GM12878 (cell line): ENCODE measurements around the gene SLC25A26. TPM values are rescaled to one million over a fixed set of nuclear protein-coding genes. Genes with fewer than 3 reads are reported as not detected.

Experiments
- ATAC-seq: fragments of 200-7000 bp; cut with Tn5 transposase; 3 replicates; pipeline ENCODE4 v1.9.1; 2020; ENCODE audit warnings: mild to moderate bottlenecking, moderate library complexity
- BruUV-seq: library from RNA; stranded (reverse); fragments of 400-500 nt; replicated peaks from 2 replicates; lab custom pipeline; 2021; lab: Mats Ljungman, UMichigan
- CTCF ChIA-PET: fragments of 300-600 bp; sonication (Branson Sonifier 250); formaldehyde crosslinking; extraction: SDS; loops from one replicate; lab custom pipeline; 2021; ENCODE audit warnings: inconsistent platforms; lab: Yijun Ruan, JAX
- POLR2A ChIA-PET: fragments of 350-600 bp; formaldehyde crosslinking; extraction: SDS; loops from one replicate; lab custom pipeline; 2021; ENCODE audit warnings: inconsistent platforms; lab: Charles Lee
- RAD21 ChIA-PET: fragments of 300-600 bp; sonication (Branson Sonifier 250); formaldehyde crosslinking; loops from one replicate; lab custom pipeline; 2023; ENCODE audit warnings: antibody characterized with exemption; ENCODE audit not compliant: unreplicated experiment; lab: Charles Lee
- SMC1A ChIA-PET: fragments of 300-600 bp; sonication (Branson Sonifier 250); formaldehyde crosslinking; loops from one replicate; lab custom pipeline; 2023; ENCODE audit not compliant: unreplicated experiment, uncharacterized antibody; lab: Charles Lee
- DNase-seq: peaks from one replicate; pipeline ENCODE4 v3.0.0-alpha.2; 2011; ENCODE audit warnings: low read depth, low spot score
- FAIRE-seq: peaks from 3 replicates; lab custom pipeline; 2011; peaks lifted over from hg19 to GRCh38; lab: Jason Lieb, UNC
- H2AFZ ChIP-seq: 2 replicates; pipeline ENCODE4 v1.6.0; 2011; ENCODE audit warnings: low read depth, low read length, control low read depth; ENCODE audit not compliant: control insufficient read depth
- H3K27ac ChIP-seq: 2 replicates; pipeline ENCODE4 v1.5.1; 2011; ENCODE audit warnings: control low read depth; ENCODE audit not compliant: control insufficient read depth, insufficient read depth
- H3K27me3 ChIP-seq, 2 experiments: replicated peaks in 1 of 2; 2 replicates each; pipeline versions ENCODE4 v1.6.0 to v1.6.1; 2011; ENCODE audit warnings: low read length in 1 of 2; ENCODE audit not compliant: control insufficient read depth in 2 of 2, insufficient read depth in 2 of 2
- H3K36me3 ChIP-seq, 2 experiments: 2 replicates each; pipeline ENCODE4 v1.5.1; 2011; ENCODE audit warnings: low read length in 1 of 2; ENCODE audit not compliant: control insufficient read depth in 2 of 2, insufficient read depth in 2 of 2
- H3K4me1 ChIP-seq: 2 replicates; pipeline ENCODE4 v1.6.1; 2011; ENCODE audit warnings: mild to moderate bottlenecking, low read length, moderate library complexity, mixed read lengths; ENCODE audit not compliant: control insufficient read depth, insufficient read depth
- H3K4me2 ChIP-seq: 2 replicates; pipeline ENCODE4 v1.6.0; 2011; ENCODE audit warnings: control low read depth; ENCODE audit not compliant: control insufficient read depth, insufficient read depth
- H3K4me3 ChIP-seq: fragments of 200-600 bp; sonication (generic); 2 replicates; pipeline ENCODE4 v1.5.1; 2016
- H3K79me2 ChIP-seq: 2 replicates; pipeline ENCODE4 v1.6.0; 2011; ENCODE audit warnings: low read length; ENCODE audit not compliant: control insufficient read depth, insufficient read depth
- H3K9ac ChIP-seq: 2 replicates; pipeline ENCODE4 v1.8.0; 2011; ENCODE audit warnings: low read length, control low read depth, mixed read lengths; ENCODE audit not compliant: control insufficient read depth, insufficient read depth
- H3K9me3 ChIP-seq: replicated peaks from 3 replicates; pipeline ENCODE4 v1.5.1; 2011; ENCODE audit warnings: mild to moderate bottlenecking, low read length; ENCODE audit not compliant: control insufficient read depth, insufficient read depth
- H4K20me1 ChIP-seq: 2 replicates; pipeline ENCODE4 v1.6.0; 2011; ENCODE audit not compliant: control insufficient read depth, insufficient read depth
- ATF7 ChIP-seq: fragments of 450-650 bp; IDR thresholded peaks from 2 replicates; pipeline ENCODE4 v1.6.1; 2016; ENCODE audit warnings: low read depth, mild to moderate bottlenecking
- BCL11A ChIP-seq: IDR thresholded peaks from 2 replicates; pipeline ENCODE4 v1.6.1; 2011; ENCODE audit warnings: low read depth, low read length
- BMI1 ChIP-seq: fragments of 450-650 bp; IDR thresholded peaks from 2 replicates; pipeline ENCODE4 v1.6.1; 2016; ENCODE audit warnings: mild to moderate bottlenecking, moderate library complexity, borderline replicate concordance
- CBX3 ChIP-seq: fragments of 200-600 bp; sonication (generic); IDR thresholded peaks from 2 replicates; pipeline ENCODE4 v1.6.1; 2016; ENCODE audit warnings: low read depth, borderline replicate concordance
- CBX5 ChIP-seq: sonication (generic); IDR thresholded peaks from 2 replicates; pipeline ENCODE4 v1.6.1; 2016; ENCODE audit warnings: low read depth, moderate library complexity, mild to moderate bottlenecking, inconsistent platforms
- CHD1 ChIP-seq: IDR thresholded peaks from 2 replicates; pipeline ENCODE4 v1.6.1; 2012; ENCODE audit warnings: low read depth, low read length, improper control_type of control experiment
- NR2C2 ChIP-seq: IDR thresholded peaks from 2 replicates; pipeline ENCODE4 v1.6.1; 2011; ENCODE audit warnings: borderline replicate concordance, low read depth; ENCODE audit not compliant: control insufficient read depth, insufficient read length
- POU2F2 ChIP-seq: IDR thresholded peaks from 3 replicates; pipeline ENCODE4 v1.6.1; 2011; ENCODE audit warnings: low read depth, mild to moderate bottlenecking, low read length, borderline replicate concordance
- SMARCA5 ChIP-seq: fragments of 450-650 bp; IDR thresholded peaks from 2 replicates; pipeline ENCODE4 v1.6.1; 2017; ENCODE audit warnings: mild to moderate bottlenecking
- TARDBP ChIP-seq: IDR thresholded peaks from 2 replicates; pipeline ENCODE4 v1.6.1; 2016; ENCODE audit warnings: borderline replicate concordance
- YY1 ChIP-seq: IDR thresholded peaks from 2 replicates; pipeline ENCODE4 v1.6.1; 2011; ENCODE audit warnings: low read depth, mild to moderate bottlenecking, low read length
- WGBS: methylation state at CpG from one replicate; pipeline ENCODE4 v1.1.6; 2016; ENCODE audit warnings: low lambda C conversion rate; ENCODE audit not compliant: insufficient replicate concordance, insufficient coverage; ENCODE audit errors: missing lambda C conversion rate; 5-methylcytosine and 5-hydroxymethylcytosine counted together
- in situ Hi-C: fragments of 300-500 bp; cut with MboI; formaldehyde crosslinking; loops from 9 replicates; pipeline ENCODE4 v1.14.3; 2018; ENCODE audit warnings: mixed read lengths
- intact Hi-C: fragments of 100-400 bp; cut with micrococcal nuclease; formaldehyde crosslinking; loops from one replicate; pipeline ENCODE4 v1.14.2; 2022; ENCODE audit not compliant: unreplicated experiment
- polyA plus RNA-seq, 11 experiments: library from polyadenylated mRNA; depleted of rRNA in 4 of 11; unstranded in 6 of 11; stranded (reverse) in 5 of 11; fragments of >200 nt; fragmentation: Nextera tagmentation in 4 of 11; fragmentation: Illumina TruSeq in 1 of 11; extraction: Ambion mirVana in 4 of 11; extraction: Trizol in 1 of 11; gene quantifications; 1 replicate in 1 of 11; 2 replicates in 10 of 11; pipeline versions ENCODE4 v1.2.1 to v1.2.3, GENCODE V29; 2011 to 2016; ENCODE audit warnings: inconsistent platforms in 2 of 11, missing spikeins in 2 of 11, low read depth in 1 of 11
- total RNA-seq, 4 experiments: library from RNA; depleted of rRNA in 3 of 4; stranded (reverse); fragments of >200 nt in 3 of 4; fragmentation: Illumina TruSeq in 1 of 4; extraction: Trizol in 1 of 4; gene quantifications; 2 replicates each; pipeline versions ENCODE4 v1.2.1 to v1.2.3, GENCODE V29; 2013 to 2021
- TF ChIP-seq, protein P1 (sequence below): fragments of 450-650 bp; IDR thresholded peaks from 2 replicates; pipeline ENCODE4 v1.6.1; 2014; ENCODE audit warnings: mild to moderate bottlenecking
- TF ChIP-seq, protein P2 (sequence below): fragments of 450-650 bp; IDR thresholded peaks from 2 replicates; pipeline ENCODE4 v1.6.1; 2017; ENCODE audit warnings: low read depth, mild to moderate bottlenecking, moderate library complexity
- TF ChIP-seq, protein P3 (sequence below): IDR thresholded peaks from 2 replicates; pipeline ENCODE4 v1.6.1; 2011; ENCODE audit warnings: mild to moderate bottlenecking, low read depth, low read length, moderate library complexity; ENCODE audit not compliant: insufficient replicate concordance
- TF ChIP-seq, protein P4 (sequence below): fragments of 450-650 bp; IDR thresholded peaks from 2 replicates; pipeline ENCODE4 v1.6.1; 2018; ENCODE audit warnings: mild to moderate bottlenecking, low read depth, moderate library complexity; ENCODE audit not compliant: partially characterized antibody
- TF ChIP-seq, protein P5 (sequence below), 3 experiments: IDR thresholded peaks in 2 of 3; conservative IDR thresholded peaks in 1 of 3; 2 replicates each; pipeline ENCODE4 v1.5.1; 2011; ENCODE audit warnings: low read depth in 3 of 3, low read length in 3 of 3, mild to moderate bottlenecking in 3 of 3, control low read depth in 2 of 3, moderate library complexity in 2 of 3, inconsistent platforms in 1 of 3, mixed read lengths in 1 of 3; ENCODE audit not compliant: control insufficient read depth in 2 of 3, insufficient read depth in 1 of 3; ENCODE audit errors: extremely low read depth in 1 of 3

The SLC25A26 gene
- total and polyA plus RNA-seq, 10 of the 15 experiments (the other 5 are each of a cell fraction or from before 2014, with no cell fraction given) = 14.6 to 49.7 (median 24.9) TPM

DNA sequence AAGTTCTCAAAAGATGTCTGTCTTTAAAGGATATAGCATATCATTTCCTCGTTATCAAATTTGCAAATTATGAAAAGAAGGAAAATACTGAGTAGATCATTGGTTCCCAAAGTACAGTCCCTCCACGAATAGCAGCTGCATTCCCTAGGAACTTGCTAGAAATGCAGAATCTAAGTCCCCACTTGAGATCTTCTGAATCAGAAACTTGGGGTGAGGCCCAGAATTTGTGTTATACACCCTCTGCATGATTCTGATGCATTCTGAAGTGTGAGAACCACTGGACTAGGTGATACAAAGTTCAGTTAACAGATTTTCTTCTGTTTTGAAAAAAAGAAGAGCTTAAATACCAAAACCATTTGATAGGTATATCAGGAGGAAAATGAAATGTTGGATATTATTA is 77.1 kb downstream of the SLC25A26 start:
- Histone ChIP-seq H3K4me1 (0 out of 2 replicates have a peak, but pooled peaks cover 4% of the 10 kb centered on the region), H3K27me3 (no peaks in the 10 kb centered on the region), H3K4me2 (no peak overlapping the region), H2AFZ (no peak overlapping the region), H3K79me2 (no peaks in the 10 kb centered on the region), H3K4me3 (no peak overlapping the region), H3K9ac (no peak overlapping the region), H3K9me3 (no peaks in the 10 kb centered on the region), H3K27ac (no peak overlapping the region), H3K36me3 (no peaks in the 10 kb centered on the region), H4K20me1 (no peaks in the 10 kb centered on the region)
- no peak for ATAC-seq
- 95% methylated on average over 2 of the region's 2 CpGs for WGBS
- intact Hi-C loops = no loop called here
- no peak for DNase-seq
- in situ Hi-C loops = no loop called here
- no peak for FAIRE-seq
- SMC1A ChIA-PET = interaction anchor here (1.0 to 1.8 kb wide), 3 partner anchors 13 to 81 kb away, joined by 3 to 4 read pairs (median 4); no protein-coding TSS in a partner anchor
- CTCF ChIA-PET = interaction anchor here (1.0 to 1.8 kb wide), 5 partner anchors 10 to 110 kb away, joined by 3 to 6 read pairs (median 4); no protein-coding TSS in a partner anchor
- POLR2A ChIA-PET = interaction anchor here (0.7 kb wide), 2 partner anchors 158 to 360 kb away, joined by 3 read pairs; no protein-coding TSS in a partner anchor
- no TSS peak for BruUV-seq
- RAD21 ChIA-PET = interaction anchor here (0.6 to 1.2 kb wide), 2 partner anchors 110 to 519 kb away, joined by 3 to 4 read pairs; no protein-coding TSS in a partner anchor
- no peak for TF ChIP-seq BMI1
- no peak for TF ChIP-seq CBX5
- no peak for TF ChIP-seq CHD1
- no peak for TF ChIP-seq CBX3
- TF ChIP-seq, protein P1, sequence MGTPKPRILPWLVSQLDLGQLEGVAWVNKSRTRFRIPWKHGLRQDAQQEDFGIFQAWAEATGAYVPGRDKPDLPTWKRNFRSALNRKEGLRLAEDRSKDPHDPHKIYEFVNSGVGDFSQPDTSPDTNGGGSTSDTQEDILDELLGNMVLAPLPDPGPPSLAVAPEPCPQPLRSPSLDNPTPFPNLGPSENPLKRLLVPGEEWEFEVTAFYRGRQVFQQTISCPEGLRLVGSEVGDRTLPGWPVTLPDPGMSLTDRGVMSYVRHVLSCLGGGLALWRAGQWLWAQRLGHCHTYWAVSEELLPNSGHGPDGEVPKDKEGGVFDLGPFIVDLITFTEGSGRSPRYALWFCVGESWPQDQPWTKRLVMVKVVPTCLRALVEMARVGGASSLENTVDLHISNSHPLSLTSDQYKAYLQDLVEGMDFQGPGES = no peak
- TF ChIP-seq ATF7 = no peak
- no peak for TF ChIP-seq POU2F2
- TF ChIP-seq, protein P2, sequence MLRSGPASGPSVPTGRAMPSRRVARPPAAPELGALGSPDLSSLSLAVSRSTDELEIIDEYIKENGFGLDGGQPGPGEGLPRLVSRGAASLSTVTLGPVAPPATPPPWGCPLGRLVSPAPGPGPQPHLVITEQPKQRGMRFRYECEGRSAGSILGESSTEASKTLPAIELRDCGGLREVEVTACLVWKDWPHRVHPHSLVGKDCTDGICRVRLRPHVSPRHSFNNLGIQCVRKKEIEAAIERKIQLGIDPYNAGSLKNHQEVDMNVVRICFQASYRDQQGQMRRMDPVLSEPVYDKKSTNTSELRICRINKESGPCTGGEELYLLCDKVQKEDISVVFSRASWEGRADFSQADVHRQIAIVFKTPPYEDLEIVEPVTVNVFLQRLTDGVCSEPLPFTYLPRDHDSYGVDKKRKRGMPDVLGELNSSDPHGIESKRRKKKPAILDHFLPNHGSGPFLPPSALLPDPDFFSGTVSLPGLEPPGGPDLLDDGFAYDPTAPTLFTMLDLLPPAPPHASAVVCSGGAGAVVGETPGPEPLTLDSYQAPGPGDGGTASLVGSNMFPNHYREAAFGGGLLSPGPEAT = no peak
- no peak for TF ChIP-seq TARDBP
- TF ChIP-seq YY1 = no peak
- TF ChIP-seq SMARCA5 = no peak
- TF ChIP-seq, protein P3, sequence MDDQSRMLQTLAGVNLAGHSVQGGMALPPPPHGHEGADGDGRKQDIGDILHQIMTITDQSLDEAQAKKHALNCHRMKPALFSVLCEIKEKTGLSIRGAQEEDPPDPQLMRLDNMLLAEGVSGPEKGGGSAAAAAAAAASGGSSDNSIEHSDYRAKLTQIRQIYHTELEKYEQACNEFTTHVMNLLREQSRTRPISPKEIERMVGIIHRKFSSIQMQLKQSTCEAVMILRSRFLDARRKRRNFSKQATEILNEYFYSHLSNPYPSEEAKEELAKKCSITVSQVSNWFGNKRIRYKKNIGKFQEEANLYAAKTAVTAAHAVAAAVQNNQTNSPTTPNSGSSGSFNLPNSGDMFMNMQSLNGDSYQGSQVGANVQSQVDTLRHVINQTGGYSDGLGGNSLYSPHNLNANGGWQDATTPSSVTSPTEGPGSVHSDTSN = no peak
- TF ChIP-seq NR2C2 = no peak
- TF ChIP-seq, protein P4, sequence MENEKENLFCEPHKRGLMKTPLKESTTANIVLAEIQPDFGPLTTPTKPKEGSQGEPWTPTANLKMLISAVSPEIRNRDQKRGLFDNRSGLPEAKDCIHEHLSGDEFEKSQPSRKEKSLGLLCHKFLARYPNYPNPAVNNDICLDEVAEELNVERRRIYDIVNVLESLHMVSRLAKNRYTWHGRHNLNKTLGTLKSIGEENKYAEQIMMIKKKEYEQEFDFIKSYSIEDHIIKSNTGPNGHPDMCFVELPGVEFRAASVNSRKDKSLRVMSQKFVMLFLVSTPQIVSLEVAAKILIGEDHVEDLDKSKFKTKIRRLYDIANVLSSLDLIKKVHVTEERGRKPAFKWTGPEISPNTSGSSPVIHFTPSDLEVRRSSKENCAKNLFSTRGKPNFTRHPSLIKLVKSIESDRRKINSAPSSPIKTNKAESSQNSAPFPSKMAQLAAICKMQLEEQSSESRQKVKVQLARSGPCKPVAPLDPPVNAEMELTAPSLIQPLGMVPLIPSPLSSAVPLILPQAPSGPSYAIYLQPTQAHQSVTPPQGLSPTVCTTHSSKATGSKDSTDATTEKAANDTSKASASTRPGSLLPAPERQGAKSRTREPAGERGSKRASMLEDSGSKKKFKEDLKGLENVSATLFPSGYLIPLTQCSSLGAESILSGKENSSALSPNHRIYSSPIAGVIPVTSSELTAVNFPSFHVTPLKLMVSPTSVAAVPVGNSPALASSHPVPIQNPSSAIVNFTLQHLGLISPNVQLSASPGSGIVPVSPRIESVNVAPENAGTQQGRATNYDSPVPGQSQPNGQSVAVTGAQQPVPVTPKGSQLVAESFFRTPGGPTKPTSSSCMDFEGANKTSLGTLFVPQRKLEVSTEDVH = no peak
- TF ChIP-seq BCL11A = no peak
- TF ChIP-seq, protein P5, sequence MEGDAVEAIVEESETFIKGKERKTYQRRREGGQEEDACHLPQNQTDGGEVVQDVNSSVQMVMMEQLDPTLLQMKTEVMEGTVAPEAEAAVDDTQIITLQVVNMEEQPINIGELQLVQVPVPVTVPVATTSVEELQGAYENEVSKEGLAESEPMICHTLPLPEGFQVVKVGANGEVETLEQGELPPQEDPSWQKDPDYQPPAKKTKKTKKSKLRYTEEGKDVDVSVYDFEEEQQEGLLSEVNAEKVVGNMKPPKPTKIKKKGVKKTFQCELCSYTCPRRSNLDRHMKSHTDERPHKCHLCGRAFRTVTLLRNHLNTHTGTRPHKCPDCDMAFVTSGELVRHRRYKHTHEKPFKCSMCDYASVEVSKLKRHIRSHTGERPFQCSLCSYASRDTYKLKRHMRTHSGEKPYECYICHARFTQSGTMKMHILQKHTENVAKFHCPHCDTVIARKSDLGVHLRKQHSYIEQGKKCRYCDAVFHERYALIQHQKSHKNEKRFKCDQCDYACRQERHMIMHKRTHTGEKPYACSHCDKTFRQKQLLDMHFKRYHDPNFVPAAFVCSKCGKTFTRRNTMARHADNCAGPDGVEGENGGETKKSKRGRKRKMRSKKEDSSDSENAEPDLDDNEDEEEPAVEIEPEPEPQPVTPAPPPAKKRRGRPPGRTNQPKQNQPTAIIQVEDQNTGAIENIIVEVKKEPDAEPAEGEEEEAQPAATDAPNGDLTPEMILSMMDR (IDR thresholded peaks at IDR 0.05 in 2 of 3, conservative IDR thresholded peaks at IDR 0.05 in 1 of 3; ENCODE audit: control insufficient read depth in 2 of 3, extremely low read depth in 1 of 3, insufficient read depth in 1 of 3, low read depth in 3 of 3, low read length in 3 of 3) = no peak
